Suprapubic skin (tissue), 4 donors: ENCODE results near the gene ITSN2. TPM values are rescaled to one million over a fixed set of nuclear protein-coding genes. Genes with fewer than 3 reads are reported as not detected.

ENCODE experiments used
- DNase-seq, 2 donors: peaks; one replicate each; pipeline ENCODE4 v3.0.0-alpha.2; 2019; ENCODE audit warnings: low spot score in 2 of 2
- H3K27ac ChIP-seq: fragments of 200-600 bp; sonication (generic); one replicate; pipeline ENCODE4 v1.5.1; 2019
- H3K27me3 ChIP-seq: fragments of 200-600 bp; sonication (generic); one replicate; pipeline ENCODE4 v1.5.1; 2019
- H3K36me3 ChIP-seq: fragments of 200-600 bp; sonication (generic); one replicate; pipeline ENCODE4 v1.5.1; 2019
- H3K4me1 ChIP-seq: fragments of 200-600 bp; sonication (generic); one replicate; pipeline ENCODE4 v1.5.1; 2019
- H3K4me3 ChIP-seq: fragments of 200-600 bp; sonication (generic); one replicate; pipeline ENCODE4 v1.5.1; 2019; ENCODE audit warnings: mild to moderate bottlenecking
- H3K9me3 ChIP-seq: fragments of 200-600 bp; sonication (generic); one replicate; pipeline ENCODE4 v1.5.1; 2019
- EP300 ChIP-seq: sonication (generic); formaldehyde crosslinking; IDR thresholded peaks from one replicate; pipeline ENCODE4 v1.6.1; 2017; ENCODE audit warnings: antibody characterized with exemption
- POLR2A ChIP-seq, 2 donors: fragments of 450-650 bp; IDR thresholded peaks; one replicate each; pipeline ENCODE4 v1.6.1; 2017; ENCODE audit warnings: antibody characterized with exemption in 2 of 2, mild to moderate bottlenecking in 2 of 2, moderate library complexity in 2 of 2
- POLR2AphosphoS5 ChIP-seq, 3 donors: sonication (generic); formaldehyde crosslinking; IDR thresholded peaks; one replicate each; pipeline ENCODE4 v1.6.1; 2017; ENCODE audit warnings: antibody characterized with exemption in 3 of 3
- WGBS: methylation state at CpG from one replicate; pipeline ENCODE4 v1.1.5; 2018; 5-methylcytosine and 5-hydroxymethylcytosine counted together
- total RNA-seq, 4 donors: library from RNA; depleted of rRNA; stranded (reverse); fragments of >200 nt; gene quantifications; one replicate each; pipeline ENCODE4 v1.1.0, GENCODE V29; 2016
- TF ChIP-seq, protein P1 (sequence below), 2 donors: fragments of 200-600 bp in 1 of 2; fragments of 450-650 bp in 1 of 2; sonication (generic) in 1 of 2; IDR thresholded peaks; one replicate each; pipeline ENCODE4 v1.5.1; 2016 to 2019; ENCODE audit warnings: antibody characterized with exemption in 2 of 2, mild to moderate bottlenecking in 1 of 2, moderate library complexity in 1 of 2

The ITSN2 gene
- total RNA-seq, 4 donors from 2014 or later: 65.8 to 92.6 (median 69.7) TPM

DNA sequence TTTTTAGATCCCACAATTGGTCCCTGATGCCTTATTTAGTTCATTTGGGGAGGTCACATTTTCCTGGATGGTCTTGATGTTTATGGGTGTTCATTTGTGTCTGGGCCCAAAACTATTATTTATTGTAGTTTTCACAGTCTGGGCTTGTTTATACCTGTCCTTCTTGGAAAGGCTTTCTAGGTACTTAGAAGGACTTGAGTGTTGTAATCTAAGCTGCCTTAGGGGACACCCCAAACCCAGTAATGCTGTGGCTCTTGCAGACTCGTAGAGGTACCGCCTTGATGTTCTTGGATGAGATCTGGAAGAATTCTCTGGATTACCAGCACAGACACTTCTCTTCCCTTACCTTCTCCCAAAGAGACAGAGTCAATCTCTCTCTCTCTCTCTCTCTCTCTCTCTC is 25.0 kb upstream of the ITSN2 start:
- no peaks in the 10 kb centered on the region for H3K27me3 ChIP-seq
- DNase-seq: no peak
- H3K9me3 ChIP-seq: no peaks in the 10 kb centered on the region
- no peak overlapping the region for H3K27ac ChIP-seq
- TF ChIP-seq EP300 (no peak), POLR2AphosphoS5 (IDR thresholded peaks at IDR 0.05) (no peak), POLR2A (IDR thresholded peaks at IDR 0.05) (no peak)
- TF ChIP-seq, protein P1, sequence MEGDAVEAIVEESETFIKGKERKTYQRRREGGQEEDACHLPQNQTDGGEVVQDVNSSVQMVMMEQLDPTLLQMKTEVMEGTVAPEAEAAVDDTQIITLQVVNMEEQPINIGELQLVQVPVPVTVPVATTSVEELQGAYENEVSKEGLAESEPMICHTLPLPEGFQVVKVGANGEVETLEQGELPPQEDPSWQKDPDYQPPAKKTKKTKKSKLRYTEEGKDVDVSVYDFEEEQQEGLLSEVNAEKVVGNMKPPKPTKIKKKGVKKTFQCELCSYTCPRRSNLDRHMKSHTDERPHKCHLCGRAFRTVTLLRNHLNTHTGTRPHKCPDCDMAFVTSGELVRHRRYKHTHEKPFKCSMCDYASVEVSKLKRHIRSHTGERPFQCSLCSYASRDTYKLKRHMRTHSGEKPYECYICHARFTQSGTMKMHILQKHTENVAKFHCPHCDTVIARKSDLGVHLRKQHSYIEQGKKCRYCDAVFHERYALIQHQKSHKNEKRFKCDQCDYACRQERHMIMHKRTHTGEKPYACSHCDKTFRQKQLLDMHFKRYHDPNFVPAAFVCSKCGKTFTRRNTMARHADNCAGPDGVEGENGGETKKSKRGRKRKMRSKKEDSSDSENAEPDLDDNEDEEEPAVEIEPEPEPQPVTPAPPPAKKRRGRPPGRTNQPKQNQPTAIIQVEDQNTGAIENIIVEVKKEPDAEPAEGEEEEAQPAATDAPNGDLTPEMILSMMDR (IDR thresholded peaks at IDR 0.05): no peak
- H3K4me1 ChIP-seq: no peaks in the 10 kb centered on the region
- no peaks in the 10 kb centered on the region for H3K36me3 ChIP-seq
- H3K4me3 ChIP-seq: no peak overlapping the region
- WGBS: 48% methylated on average over 2 of the region's 2 CpGs

DNA sequence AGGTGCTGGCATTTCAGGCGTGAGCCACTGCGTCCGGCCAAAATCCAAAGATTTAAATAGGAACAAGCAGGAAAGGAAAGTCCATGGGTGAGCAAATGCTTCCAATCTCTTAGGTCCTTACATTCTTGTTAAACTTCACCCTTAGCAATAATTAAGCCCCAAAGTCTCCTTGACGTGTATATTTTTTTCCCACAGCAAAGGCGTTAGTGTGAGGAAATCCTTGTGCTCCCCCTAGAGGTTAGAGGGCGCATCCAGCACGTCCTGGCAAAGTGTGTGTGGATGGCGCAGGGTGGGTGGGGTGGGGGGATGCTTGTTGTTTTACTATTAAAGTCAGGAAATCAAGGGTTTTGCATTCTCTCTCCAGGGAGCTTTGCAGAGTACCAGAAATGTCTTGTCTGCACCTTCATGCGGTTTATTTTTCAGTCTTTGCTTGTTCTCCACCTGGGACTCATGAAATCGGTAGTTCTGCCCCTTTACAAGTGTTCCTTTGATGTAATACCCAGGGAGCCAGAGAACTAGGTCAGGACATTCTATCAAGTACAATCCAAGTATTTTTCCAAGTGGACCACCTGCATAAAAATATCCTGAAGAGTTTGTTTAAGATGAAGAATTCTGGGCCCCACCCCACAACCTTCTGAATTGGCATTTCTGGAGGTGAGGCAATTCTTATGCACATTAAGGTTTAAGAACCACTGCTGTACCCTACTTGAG is 22.2 kb upstream of the ITSN2 start:
- Histone ChIP-seq H3K4me3 (no peak overlapping the region), H3K9me3 (no peaks in the 10 kb centered on the region), H3K4me1 (no peaks in the 10 kb centered on the region), H3K36me3 (no peaks in the 10 kb centered on the region), H3K27me3 (no peaks in the 10 kb centered on the region), H3K27ac (no peak overlapping the region)
- WGBS: 30% methylated on average over 10 of the region's 10 CpGs
- DNase-seq: peak in 1 of 2 donors; percentile 71
- no peak for TF ChIP-seq POLR2AphosphoS5 (IDR thresholded peaks at IDR 0.05)
- TF ChIP-seq, protein P1 (IDR thresholded peaks at IDR 0.05): peak; percentile 26 to 84

DNA sequence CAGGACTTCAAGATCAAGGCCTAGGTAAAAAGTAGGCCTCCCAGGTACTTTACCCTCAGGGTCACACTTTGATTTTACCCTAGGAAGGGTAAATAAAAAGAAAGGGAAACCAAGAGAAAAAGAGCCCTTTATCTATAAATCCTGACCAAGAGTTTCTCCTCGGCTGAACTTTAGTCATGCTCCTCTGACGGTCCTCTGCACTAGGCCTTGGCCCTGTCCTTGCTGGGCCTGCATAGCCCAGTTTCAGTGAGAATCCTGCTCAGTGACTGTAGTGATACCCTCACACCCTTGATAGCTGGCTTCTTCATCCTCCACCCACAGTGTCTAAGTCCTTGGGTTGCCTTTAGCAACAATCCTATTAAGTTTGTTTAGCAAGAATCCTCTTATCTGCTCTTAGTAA is 20.5 kb upstream of the ITSN2 start:
- no peak for TF ChIP-seq POLR2AphosphoS5 (IDR thresholded peaks at IDR 0.05)
- Histone ChIP-seq H3K9me3 (no peaks in the 10 kb centered on the region), H3K27me3 (no peaks in the 10 kb centered on the region), H3K4me1 (no peaks in the 10 kb centered on the region), H3K27ac (no peak overlapping the region), H3K36me3 (no peaks in the 10 kb centered on the region), H3K4me3 (no peak overlapping the region)
- DNase-seq: no peak
- 89% methylated on average over 2 of the region's 2 CpGs for WGBS

DNA sequence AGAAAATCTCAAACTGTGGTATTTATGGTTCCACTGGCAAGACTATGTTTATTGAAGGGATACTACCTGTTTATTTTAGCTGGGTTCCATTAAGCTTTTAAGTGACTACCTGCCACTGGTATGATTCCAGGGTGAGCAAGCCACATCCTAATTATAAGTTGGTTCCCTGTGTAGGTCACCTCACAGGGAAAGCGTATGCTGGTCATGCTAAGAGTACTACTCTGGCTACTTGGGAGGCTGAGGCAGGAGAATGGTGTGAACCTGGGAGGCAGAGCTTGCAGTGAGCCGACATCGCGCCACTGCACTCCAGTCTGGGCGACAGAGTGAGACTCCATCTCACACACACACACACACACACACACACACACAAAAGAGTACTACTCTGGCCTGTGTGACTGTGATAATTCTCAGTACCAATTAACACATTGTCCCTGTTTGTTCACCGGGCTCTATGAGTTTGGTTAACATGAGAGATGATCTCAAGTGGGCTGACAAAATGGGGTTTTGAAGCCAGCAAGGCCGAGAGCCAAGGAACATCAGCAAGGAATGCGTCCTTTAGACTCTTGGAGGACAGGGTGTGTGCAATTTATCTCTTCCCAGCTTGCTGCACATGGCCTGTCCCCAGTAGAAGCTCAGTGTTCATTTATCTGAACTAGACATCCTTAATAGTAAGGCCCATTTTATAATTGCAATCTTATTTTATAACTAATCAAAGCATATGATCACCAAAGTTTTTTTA is 15.2 kb upstream of the ITSN2 start:
- Histone ChIP-seq H3K4me1 (no peaks in the 10 kb centered on the region), H3K27me3 (no peaks in the 10 kb centered on the region), H3K36me3 (no peaks in the 10 kb centered on the region), H3K27ac (no peak overlapping the region), H3K4me3 (no peak overlapping the region), H3K9me3 (no peaks in the 10 kb centered on the region)
- WGBS: 47% methylated on average over 4 of the region's 8 CpGs
- no peak for TF ChIP-seq EP300
- TF ChIP-seq, protein P1 (IDR thresholded peaks at IDR 0.05): no peak
- no peak for DNase-seq

DNA sequence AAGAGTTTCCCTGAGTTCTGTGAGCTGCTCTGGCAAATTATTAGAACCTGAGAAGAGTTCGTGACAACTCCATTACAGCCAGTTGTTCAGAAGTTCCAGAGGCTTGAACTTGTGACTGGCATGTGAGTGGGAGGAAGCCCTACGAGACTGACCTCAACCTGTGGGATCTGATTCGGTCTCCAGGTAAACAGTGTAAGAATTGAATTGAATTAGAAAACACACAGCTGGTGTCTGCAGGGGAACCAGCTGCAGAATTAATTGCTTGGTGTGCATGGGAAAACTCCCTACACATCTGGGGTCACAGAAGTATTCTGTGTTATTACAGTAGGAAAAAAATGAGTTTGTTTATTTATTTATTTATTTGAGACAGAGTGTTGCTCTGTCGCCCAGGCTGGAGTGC is 14.0 kb upstream of the ITSN2 start:
- 52% methylated on average over 3 of the region's 4 CpGs for WGBS
- no peak overlapping the region for H3K27ac ChIP-seq
- TF ChIP-seq, protein P1 (IDR thresholded peaks at IDR 0.05): no peak
- TF ChIP-seq POLR2A (IDR thresholded peaks at IDR 0.05) (no peak), POLR2AphosphoS5 (IDR thresholded peaks at IDR 0.05) (no peak), EP300 (no peak)
- H3K4me1 ChIP-seq: no peaks in the 10 kb centered on the region
- H3K4me3 ChIP-seq: no peak overlapping the region
- H3K27me3 ChIP-seq: no peaks in the 10 kb centered on the region
- no peaks in the 10 kb centered on the region for H3K36me3 ChIP-seq
- DNase-seq: no peak
- no peaks in the 10 kb centered on the region for H3K9me3 ChIP-seq
